ENCODE data around the gene RGS5.

Gene RGS5

GRCh38 chr1:163173121-163173520 is 29.6 kb downstream of the RGS5 start:
- Histone ChIP-seq H3K36me3 (ENCODE audit: control insufficient read depth, low read length) (no peaks in the 10 kb centered on the region), H3K9me3 (ENCODE audit: control insufficient read depth, insufficient read depth, low read length) (no peaks in the 10 kb centered on the region), H3K27ac (ENCODE audit: low read depth, low read length) (no peak overlapping the region), H3K27me3 (ENCODE audit: control insufficient read depth, low read length) (no peaks in the 10 kb centered on the region), H3K4me1 (ENCODE audit: control insufficient read depth, low read length) (peaks cover 7% of the 10 kb centered on the region), H3K9me2 (replicated peaks; ENCODE audit: control insufficient read depth, low read length) (no peaks in the 10 kb centered on the region), H3K4me2 (ENCODE audit: low read length) (no peak overlapping the region), H4K20me1 (ENCODE audit: control insufficient read depth, insufficient read depth, low read depth, low read length) (no peaks in the 10 kb centered on the region), H3F3A (ENCODE audit: control insufficient read depth, insufficient read depth) (no peaks in the 10 kb centered on the region), H3K79me2 (ENCODE audit: control insufficient read depth, low read length) (no peaks in the 10 kb centered on the region), H3K4me3 (ENCODE audit: low read length) (no peak overlapping the region)
- no peak for TF ChIP-seq CTCF (IDR thresholded peaks at IDR 0.05; ENCODE audit: low read depth, low read length, poor library complexity, severe bottlenecking)
- TF ChIP-seq EZH2phosphoT487 (IDR thresholded peaks at IDR 0.05; ENCODE audit: borderline replicate concordance, low read length): no peak

- Histone ChIP-seq H3K4me2 (ENCODE audit: low read length) (no peak overlapping the region), H3K79me2 (ENCODE audit: control insufficient read depth, low read length) (no peaks in the 10 kb centered on the region), H3K27ac (ENCODE audit: low read depth, low read length) (no peak overlapping the region), H4K20me1 (ENCODE audit: control insufficient read depth, insufficient read depth, low read depth, low read length) (no peaks in the 10 kb centered on the region), H3K4me1 (ENCODE audit: control insufficient read depth, low read length) (peaks cover 7% of the 10 kb centered on the region), H3K4me3 (ENCODE audit: low read length) (no peak overlapping the region), H3K27me3 (ENCODE audit: control insufficient read depth, low read length) (no peaks in the 10 kb centered on the region), H3K36me3 (ENCODE audit: control insufficient read depth, low read length) (no peaks in the 10 kb centered on the region), H3K9me3 (ENCODE audit: control insufficient read depth, insufficient read depth, low read length) (no peaks in the 10 kb centered on the region), H3K9me2 (replicated peaks; ENCODE audit: control insufficient read depth, low read length) (no peaks in the 10 kb centered on the region), H3F3A (ENCODE audit: control insufficient read depth, insufficient read depth) (no peaks in the 10 kb centered on the region)
- TF ChIP-seq EZH2phosphoT487 (IDR thresholded peaks at IDR 0.05; ENCODE audit: borderline replicate concordance, low read length): no peak
- no peak for TF ChIP-seq CTCF (IDR thresholded peaks at IDR 0.05; ENCODE audit: low read depth, low read length, poor library complexity, severe bottlenecking)
Measured at GRCh38 chr1:163172596-163172995, 30.1 kb downstream of the RGS5 start.

GRCh38 chr1:163171826-163172225 is 30.9 kb downstream of the RGS5 start:
- Histone ChIP-seq H3K4me1 (ENCODE audit: control insufficient read depth, low read length) (peaks cover 7% of the 10 kb centered on the region), H3K27me3 (ENCODE audit: control insufficient read depth, low read length) (no peaks in the 10 kb centered on the region), H3K79me2 (ENCODE audit: control insufficient read depth, low read length) (no peaks in the 10 kb centered on the region), H3K9me2 (replicated peaks; ENCODE audit: control insufficient read depth, low read length) (no peaks in the 10 kb centered on the region), H3K27ac (ENCODE audit: low read depth, low read length) (no peak overlapping the region), H3K9me3 (ENCODE audit: control insufficient read depth, insufficient read depth, low read length) (no peaks in the 10 kb centered on the region), H3K36me3 (ENCODE audit: control insufficient read depth, low read length) (no peaks in the 10 kb centered on the region), H4K20me1 (ENCODE audit: control insufficient read depth, insufficient read depth, low read depth, low read length) (no peaks in the 10 kb centered on the region), H3K4me3 (ENCODE audit: low read length) (no peak overlapping the region), H3F3A (ENCODE audit: control insufficient read depth, insufficient read depth) (no peaks in the 10 kb centered on the region), H3K4me2 (ENCODE audit: low read length) (no peak overlapping the region)
- TF ChIP-seq CTCF (IDR thresholded peaks at IDR 0.05; ENCODE audit: low read depth, low read length, poor library complexity, severe bottlenecking) (no peak), EZH2phosphoT487 (IDR thresholded peaks at IDR 0.05; ENCODE audit: borderline replicate concordance, low read length) (no peak)
